GM10266 (cell line): ENCODE measurements around the gene C14orf93.
A peak's percentile ranks its signal among the peaks of the same experiment; 100 is the strongest.

Source experiments
- DNase-seq: peaks from one replicate; pipeline ENCODE4 v3.0.0; 2012; ENCODE audit errors: extremely low spot score
- TF ChIP-seq, protein P1 (sequence below): IDR thresholded peaks from 2 replicates; pipeline ENCODE4 v1.5.1; 2012; ENCODE audit warnings: mild to moderate bottlenecking, low read depth; ENCODE audit not compliant: control insufficient read depth, insufficient read depth; ENCODE audit errors: missing control alignments

Gene C14orf93

DNA sequence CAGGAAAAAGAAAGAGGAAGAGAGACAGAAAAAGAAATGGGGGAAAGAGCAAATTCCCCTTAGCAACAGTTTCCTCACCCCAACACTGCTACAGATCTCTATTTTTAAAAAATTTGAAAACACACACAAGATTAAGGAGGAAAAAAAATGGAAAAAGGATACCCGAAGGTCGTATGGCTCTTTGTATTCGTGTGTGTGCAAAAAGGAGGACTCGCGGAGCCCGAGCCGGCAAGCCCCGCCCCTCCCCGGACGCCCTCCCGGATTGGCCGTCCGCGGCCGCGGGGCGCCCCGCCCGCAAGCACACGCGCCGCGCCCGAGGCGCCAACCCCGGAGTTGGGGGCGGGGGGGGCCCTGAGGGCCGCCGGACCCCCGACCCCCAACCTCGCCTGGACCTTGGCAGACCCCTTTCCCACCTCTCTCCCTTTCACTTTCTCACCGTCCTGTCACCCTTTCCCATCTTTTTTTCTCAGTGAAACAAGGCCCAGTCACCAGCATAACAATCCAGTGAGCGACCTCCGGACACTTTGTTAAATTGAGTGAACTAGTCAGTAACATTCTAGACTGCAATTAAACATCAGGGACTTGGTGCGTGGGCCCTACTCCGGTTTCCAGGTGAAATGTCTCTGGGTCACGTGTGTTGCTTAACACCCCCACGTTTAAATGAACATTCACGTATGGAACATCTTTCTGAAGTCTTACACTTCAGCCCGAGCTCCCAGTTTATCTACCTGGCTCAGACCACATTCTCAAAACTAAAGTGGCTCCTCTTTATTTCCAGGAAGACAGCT, at the start of gene C14orf93:
C14orf93 (minus strand) TSS at position 205 of the 788 bp plus-strand sequence. CDS start 11,120 bp downstream, outside the sequence.
- DNase-seq, result peak; percentile 92
- TF ChIP-seq, protein P1, sequence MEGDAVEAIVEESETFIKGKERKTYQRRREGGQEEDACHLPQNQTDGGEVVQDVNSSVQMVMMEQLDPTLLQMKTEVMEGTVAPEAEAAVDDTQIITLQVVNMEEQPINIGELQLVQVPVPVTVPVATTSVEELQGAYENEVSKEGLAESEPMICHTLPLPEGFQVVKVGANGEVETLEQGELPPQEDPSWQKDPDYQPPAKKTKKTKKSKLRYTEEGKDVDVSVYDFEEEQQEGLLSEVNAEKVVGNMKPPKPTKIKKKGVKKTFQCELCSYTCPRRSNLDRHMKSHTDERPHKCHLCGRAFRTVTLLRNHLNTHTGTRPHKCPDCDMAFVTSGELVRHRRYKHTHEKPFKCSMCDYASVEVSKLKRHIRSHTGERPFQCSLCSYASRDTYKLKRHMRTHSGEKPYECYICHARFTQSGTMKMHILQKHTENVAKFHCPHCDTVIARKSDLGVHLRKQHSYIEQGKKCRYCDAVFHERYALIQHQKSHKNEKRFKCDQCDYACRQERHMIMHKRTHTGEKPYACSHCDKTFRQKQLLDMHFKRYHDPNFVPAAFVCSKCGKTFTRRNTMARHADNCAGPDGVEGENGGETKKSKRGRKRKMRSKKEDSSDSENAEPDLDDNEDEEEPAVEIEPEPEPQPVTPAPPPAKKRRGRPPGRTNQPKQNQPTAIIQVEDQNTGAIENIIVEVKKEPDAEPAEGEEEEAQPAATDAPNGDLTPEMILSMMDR, result no peak

- DNase-seq, result no peak
- TF ChIP-seq, protein P1, result no peak
These were observed 48.9 kb upstream of the C14orf93 start for GRCh38 chr14:23058654-23059504.

GRCh38 chr14:23057757-23058653, 48.1 kb upstream of the C14orf93 start:
- DNase-seq, result peak; percentile 95
- TF ChIP-seq, protein P1, result peak; percentile 96

- DNase-seq, result peak; percentile 93
- TF ChIP-seq, protein P1, result no peak
These were observed 47.2 kb upstream of the C14orf93 start, which contains the start of gene CDH24 for GRCh38 chr14:23056956-23057756. TSS of gene CDH24 (minus strand) at chr14:23057520. CDS start at chr14:23055733, 1,787 bp downstream.

DNA sequence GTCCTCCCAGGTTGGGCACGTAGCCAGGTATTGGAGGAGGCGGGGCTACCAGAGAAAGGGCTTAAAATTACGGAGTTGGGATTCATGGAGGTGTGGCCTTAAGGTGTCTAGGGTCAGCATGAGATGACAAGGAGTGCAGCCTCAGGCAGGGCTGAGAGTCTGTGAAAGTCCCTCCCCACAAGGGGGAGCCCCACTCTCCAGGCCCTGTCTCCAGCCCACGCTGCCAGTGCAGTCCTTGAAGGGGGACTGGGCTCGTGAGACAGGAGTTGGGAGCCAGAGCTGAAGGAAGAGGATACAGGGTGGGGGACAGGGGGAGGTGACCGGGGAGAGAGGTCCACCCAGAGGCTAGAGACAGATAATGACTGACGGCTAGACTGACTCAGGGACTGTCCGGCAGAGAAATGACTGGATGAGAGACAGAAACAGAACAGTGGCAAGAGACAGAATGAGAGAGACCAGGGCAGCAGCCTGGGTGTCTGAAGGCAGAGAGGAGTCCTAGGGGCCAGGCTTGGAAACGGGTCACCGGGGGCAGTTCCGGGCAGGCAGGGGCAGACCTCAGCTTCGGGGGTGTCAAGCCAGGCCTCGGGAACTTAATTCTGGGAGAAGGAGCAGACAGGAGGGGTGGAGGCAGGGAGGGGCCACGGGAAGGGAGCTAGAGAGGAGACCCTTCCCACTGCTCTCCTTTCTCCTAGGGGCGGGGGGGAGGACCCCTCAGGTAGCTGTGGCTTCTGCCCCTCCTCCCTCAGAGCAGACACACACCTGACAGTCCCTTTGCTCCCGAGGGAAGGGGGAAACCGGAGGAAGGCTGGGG, 46.4 kb upstream of the C14orf93 start:
- TF ChIP-seq, protein P1, result peak; percentile 82
- peak; percentile 95 for DNase-seq
